Caco-2 (cell line): ENCODE data around the gene AGFG1. TPM values are rescaled to one million over a fixed set of nuclear protein-coding genes. Genes with fewer than 3 reads are reported as not detected.

Experiments used
- BruUV-seq: library from RNA; stranded (reverse); fragments of 400-500 nt; replicated peaks from 2 replicates; lab custom pipeline; 2021; lab: Mats Ljungman, UMichigan
- CTCF ChIA-PET: fragments of 300-600 bp; sonication (Branson Sonifier 250); formaldehyde crosslinking; loops from one replicate; lab custom pipeline; 2022; ENCODE audit warnings: antibody characterized with exemption; lab: Charles Lee
- POLR2A ChIA-PET: fragments of 300-600 bp; sonication (Branson Sonifier 250); formaldehyde crosslinking; loops from one replicate; lab custom pipeline; 2022; ENCODE audit warnings: antibody characterized with exemption; lab: Charles Lee
- DNase-seq, 2 experiments: peaks; one replicate each; pipeline versions ENCODE4 v3.0.0 to v3.0.0-alpha.2; 2020 to 2022
- H3K27me3 ChIP-seq: replicated peaks from 2 replicates; pipeline ENCODE4 v1.6.0; 2011; ENCODE audit warnings: low read length; ENCODE audit not compliant: control insufficient read depth, insufficient read depth
- H3K36me3 ChIP-seq: 2 replicates; pipeline ENCODE4 v1.5.1; 2011; ENCODE audit warnings: low read length; ENCODE audit not compliant: control insufficient read depth, insufficient read depth
- H3K4me1 ChIP-seq: fragments of 250-450 bp; sonication (Bioruptor Pico); 2 replicates; pipeline ENCODE4 v1.5.1; 2020; ENCODE audit warnings: mild to moderate bottlenecking
- H3K4me3 ChIP-seq: 2 replicates; pipeline ENCODE4 v1.5.1; 2011; ENCODE audit warnings: low read depth, mild to moderate bottlenecking, control low read depth, low read length
- H3K9me3 ChIP-seq: fragments of 250-450 bp; sonication (Bioruptor Pico); 2 replicates; pipeline ENCODE4 v1.5.1; 2020; ENCODE audit warnings: mild to moderate bottlenecking, moderate library complexity
- H3K27ac Mint-ChIP-seq: one replicate; pipeline ENCODE4 v1.8.0; 2022; ENCODE audit warnings: mixed read lengths; ENCODE audit not compliant: unreplicated experiment
- H3K27me3 Mint-ChIP-seq: one replicate; pipeline ENCODE4 v1.8.0; 2022; ENCODE audit warnings: mixed read lengths; ENCODE audit not compliant: insufficient read depth, unreplicated experiment
- H3K36me3 Mint-ChIP-seq: one replicate; pipeline ENCODE4 v1.8.0; 2022; ENCODE audit warnings: mild to moderate bottlenecking, mixed read lengths; ENCODE audit not compliant: insufficient read depth, unreplicated experiment
- H3K4me1 Mint-ChIP-seq: one replicate; pipeline ENCODE4 v1.8.0; 2022; ENCODE audit warnings: low read depth, mixed read lengths; ENCODE audit not compliant: unreplicated experiment
- H3K4me3 Mint-ChIP-seq: one replicate; pipeline ENCODE4 v1.8.0; 2022; ENCODE audit warnings: mild to moderate bottlenecking, moderate library complexity, mixed read lengths; ENCODE audit not compliant: unreplicated experiment
- H3K9me3 Mint-ChIP-seq: one replicate; pipeline ENCODE4 v1.8.0; 2022; ENCODE audit warnings: mixed read lengths; ENCODE audit not compliant: unreplicated experiment
- intact Hi-C: fragments of 100-400 bp; cut with micrococcal nuclease; formaldehyde crosslinking; loops from one replicate; pipeline ENCODE4 v1.10.0; 2022; ENCODE audit not compliant: unreplicated experiment
- total RNA-seq: library from RNA; stranded (reverse); gene quantifications from 2 replicates; pipeline ENCODE4 v1.2.3, GENCODE V29; 2022
- TF ChIP-seq, protein P1 (sequence below), 2 experiments: fragments of 200-600 bp in 1 of 2; IDR thresholded peaks; 1 replicate in 1 of 2; 2 replicates in 1 of 2; pipeline versions ENCODE4 v1.5.1 to v1.8.0; 2011 to 2022; ENCODE audit warnings: antibody characterized with exemption in 1 of 2, control low read depth in 1 of 2, inconsistent platforms in 1 of 2, low read depth in 1 of 2, low read length in 1 of 2, mild to moderate bottlenecking in 1 of 2, moderate library complexity in 1 of 2; ENCODE audit not compliant: insufficient read depth in 1 of 2, severe bottlenecking in 1 of 2, unreplicated experiment in 1 of 2

The AGFG1 gene
- total RNA-seq, 1 experiment from 2014 or later, result 73.1 TPM

GRCh38 chr2:227506456-227506855 lies 34.5 kb downstream of the AGFG1 start:
- TF ChIP-seq, protein P1, sequence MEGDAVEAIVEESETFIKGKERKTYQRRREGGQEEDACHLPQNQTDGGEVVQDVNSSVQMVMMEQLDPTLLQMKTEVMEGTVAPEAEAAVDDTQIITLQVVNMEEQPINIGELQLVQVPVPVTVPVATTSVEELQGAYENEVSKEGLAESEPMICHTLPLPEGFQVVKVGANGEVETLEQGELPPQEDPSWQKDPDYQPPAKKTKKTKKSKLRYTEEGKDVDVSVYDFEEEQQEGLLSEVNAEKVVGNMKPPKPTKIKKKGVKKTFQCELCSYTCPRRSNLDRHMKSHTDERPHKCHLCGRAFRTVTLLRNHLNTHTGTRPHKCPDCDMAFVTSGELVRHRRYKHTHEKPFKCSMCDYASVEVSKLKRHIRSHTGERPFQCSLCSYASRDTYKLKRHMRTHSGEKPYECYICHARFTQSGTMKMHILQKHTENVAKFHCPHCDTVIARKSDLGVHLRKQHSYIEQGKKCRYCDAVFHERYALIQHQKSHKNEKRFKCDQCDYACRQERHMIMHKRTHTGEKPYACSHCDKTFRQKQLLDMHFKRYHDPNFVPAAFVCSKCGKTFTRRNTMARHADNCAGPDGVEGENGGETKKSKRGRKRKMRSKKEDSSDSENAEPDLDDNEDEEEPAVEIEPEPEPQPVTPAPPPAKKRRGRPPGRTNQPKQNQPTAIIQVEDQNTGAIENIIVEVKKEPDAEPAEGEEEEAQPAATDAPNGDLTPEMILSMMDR (IDR thresholded peaks at IDR 0.05; ENCODE audit: insufficient read depth in 1 of 2, low read depth in 1 of 2, low read length in 1 of 2, severe bottlenecking in 1 of 2, unreplicated experiment in 1 of 2), result no peak
- Histone ChIP-seq H3K4me3 (no peak overlapping the region), H3K9me3 (no peaks in the 10 kb centered on the region), H3K36me3 (no peaks in the 10 kb centered on the region), H3K4me1 (peaks cover 32% of the 10 kb centered on the region), H3K27me3 (no peaks in the 10 kb centered on the region)
- H3K4me3 Mint-ChIP-seq, result no peak overlapping the region
- no TSS peak for BruUV-seq
- H3K27ac Mint-ChIP-seq, result no peak overlapping the region
- CTCF ChIA-PET, result no interaction called here
- intact Hi-C loops, result no loop called here
- POLR2A ChIA-PET, result no interaction called here
- no peaks in the 10 kb centered on the region for H3K9me3 Mint-ChIP-seq
- DNase-seq, result no peak
- H3K36me3 Mint-ChIP-seq, result peaks cover 23% of the 10 kb centered on the region
- peaks cover 22% of the 10 kb centered on the region for H3K4me1 Mint-ChIP-seq
- H3K27me3 Mint-ChIP-seq, result no peaks in the 10 kb centered on the region

DNA sequence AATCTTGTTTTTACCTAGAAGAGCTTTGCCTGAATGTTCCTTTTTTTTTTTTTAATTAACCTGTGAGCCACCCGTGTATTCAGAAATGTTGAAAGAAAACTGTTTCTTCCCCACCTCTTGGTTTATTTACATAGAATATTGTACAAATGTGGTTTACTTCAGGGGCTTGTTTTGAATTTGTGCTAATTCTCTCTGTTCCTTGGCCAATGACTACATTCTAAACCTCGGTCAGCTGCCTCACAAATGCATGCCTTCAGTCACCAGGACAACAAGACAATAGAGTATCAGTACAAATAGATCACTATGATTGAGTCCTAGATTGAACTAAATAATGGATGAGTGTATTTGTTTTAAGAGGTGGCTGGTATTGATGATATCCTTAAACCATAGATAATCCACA lies 36.0 kb downstream of the AGFG1 start:
- H3K4me1 Mint-ChIP-seq, result peaks cover 22% of the 10 kb centered on the region
- H3K9me3 ChIP-seq, result no peaks in the 10 kb centered on the region
- peaks cover 17% of the 10 kb centered on the region for H3K36me3 Mint-ChIP-seq
- CTCF ChIA-PET, result no interaction called here
- peaks cover 32% of the 10 kb centered on the region for H3K4me1 ChIP-seq
- no peaks in the 10 kb centered on the region for H3K9me3 Mint-ChIP-seq
- no peak overlapping the region for H3K4me3 Mint-ChIP-seq
- POLR2A ChIA-PET, result no interaction called here
- no peaks in the 10 kb centered on the region for H3K36me3 ChIP-seq
- TF ChIP-seq, protein P1 (IDR thresholded peaks at IDR 0.05; ENCODE audit: insufficient read depth in 1 of 2, low read depth in 1 of 2, low read length in 1 of 2, severe bottlenecking in 1 of 2, unreplicated experiment in 1 of 2), result no peak
- no peaks in the 10 kb centered on the region for H3K27me3 ChIP-seq
- intact Hi-C loops, result no loop called here
- no peak overlapping the region for H3K27ac Mint-ChIP-seq
- H3K27me3 Mint-ChIP-seq, result no peaks in the 10 kb centered on the region
- BruUV-seq, result no TSS peak
- no peak overlapping the region for H3K4me3 ChIP-seq
- no peak for DNase-seq

DNA sequence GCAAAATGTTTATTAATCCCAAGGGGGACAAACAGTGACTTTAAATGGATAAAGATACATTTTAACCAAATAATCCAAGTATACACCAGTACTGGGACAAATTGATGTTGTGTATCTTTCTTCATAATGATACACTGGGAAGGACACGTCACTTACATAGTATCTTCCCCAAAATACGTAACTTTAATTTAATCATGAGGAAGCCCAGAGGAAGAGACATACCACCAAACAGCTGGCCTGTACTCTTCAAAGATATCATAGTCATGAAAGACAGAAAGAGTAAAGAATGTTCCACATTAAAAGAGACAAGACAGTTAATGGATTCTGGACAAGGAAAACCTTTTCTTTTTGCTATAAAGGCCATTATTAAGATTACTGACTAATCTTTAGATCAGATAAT lies 37.1 kb downstream of the AGFG1 start:
- CTCF ChIA-PET, result no interaction called here
- no TSS peak for BruUV-seq

More for the DNA sequence above, 37.1 kb downstream of the AGFG1 start:
- H3K9me3 Mint-ChIP-seq, result no peaks in the 10 kb centered on the region
- H3K27me3 Mint-ChIP-seq, result no peaks in the 10 kb centered on the region
- H3K27me3 ChIP-seq, result no peaks in the 10 kb centered on the region
- H3K4me1 ChIP-seq, result peaks cover 26% of the 10 kb centered on the region
- H3K4me3 ChIP-seq, result no peak overlapping the region
- no peaks in the 10 kb centered on the region for H3K36me3 ChIP-seq
- TF ChIP-seq, protein P1 (IDR thresholded peaks at IDR 0.05; ENCODE audit: insufficient read depth in 1 of 2, low read depth in 1 of 2, low read length in 1 of 2, severe bottlenecking in 1 of 2, unreplicated experiment in 1 of 2), result no peak
- no peaks in the 10 kb centered on the region for H3K9me3 ChIP-seq
- peaks cover 22% of the 10 kb centered on the region for H3K4me1 Mint-ChIP-seq
- H3K4me3 Mint-ChIP-seq, result no peak overlapping the region
- peaks cover 17% of the 10 kb centered on the region for H3K36me3 Mint-ChIP-seq
- POLR2A ChIA-PET, result no interaction called here
- intact Hi-C loops, result no loop called here
- no peak for DNase-seq
- no peak overlapping the region for H3K27ac Mint-ChIP-seq
